ENCODE measurements around the gene CST9. TPM values are rescaled to one million over a fixed set of nuclear protein-coding genes. Genes with fewer than 3 reads are reported as not detected.

Gene CST9
- total and polyA plus RNA-seq, 2 of the 13 experiments (the other 11 are each of a cell fraction or from before 2014, with no cell fraction given), result 0.07 TPM; not detected in 1

DNA sequence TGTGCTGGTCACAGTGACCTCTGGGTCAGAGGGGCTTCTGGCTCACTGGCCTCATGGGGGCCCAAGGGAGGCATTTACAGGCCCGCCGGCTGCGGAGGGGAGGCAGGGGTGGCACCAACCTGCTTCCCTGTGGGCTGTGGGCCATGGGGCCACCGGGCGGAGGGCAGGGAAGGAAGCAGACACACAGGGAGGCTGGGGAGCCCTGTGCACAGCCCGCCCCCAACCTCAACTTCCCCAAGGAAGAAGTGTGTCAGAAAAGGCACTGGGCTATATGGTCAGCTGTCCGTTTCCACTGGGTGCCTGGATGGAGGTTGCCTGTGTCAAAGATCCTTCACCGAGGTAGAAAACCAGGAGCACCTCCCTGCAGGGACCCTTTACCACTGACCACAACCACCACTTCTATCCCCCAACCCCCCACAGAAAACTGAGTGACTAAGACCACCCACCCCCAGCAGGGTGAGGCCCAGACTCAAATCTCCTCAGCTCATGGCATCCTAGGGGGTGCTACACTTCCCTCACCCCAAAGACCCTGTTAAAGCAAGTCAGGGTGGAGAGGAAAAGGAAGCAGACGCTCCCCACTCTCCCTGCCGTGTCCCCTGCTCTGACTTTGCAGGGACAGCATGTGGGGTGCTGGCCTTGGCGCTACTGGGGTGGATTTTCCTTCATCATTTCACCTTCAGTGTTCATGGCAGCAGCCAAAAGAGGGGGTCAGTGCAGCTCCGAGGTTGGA, 26.4 kb upstream of the CST9 start:
- peaks cover 12 to 20% of the 10 kb centered on the region in 2 experiments for H3K36me3 ChIP-seq (replicated peaks in 1 of 2; ENCODE audit: control insufficient read depth in 1 of 2, insufficient read depth in 2 of 2, low read length in 2 of 2)
- H3K79me2 ChIP-seq (ENCODE audit: insufficient read depth, low read length), result peaks cover 23% of the 10 kb centered on the region
- ChIA-PET CTCF (ENCODE audit: low intra/inter-chr PET ratio, low total read pairs) (no interaction called here), POLR2A (interaction anchor here (1.3 to 18.0 kb wide), 3 partner anchors 9 to 28 kb away, joined by 4 to 543 read pairs (median 6); no protein-coding TSS in a partner anchor)
- no peak overlapping the region for H3K4me2 ChIP-seq (ENCODE audit: low read depth, low read length)
- H3K27me3 ChIP-seq (ENCODE audit: control insufficient read depth in 1 of 2, insufficient read depth in 2 of 2, low read length in 2 of 2), result no peaks in the 10 kb centered on the region; a peak in 1 of 5 replicates
- intact Hi-C loops (cut with micrococcal nuclease; ENCODE audit: unreplicated experiment) (no loop called here), in situ Hi-C loops (cut with HindIII; ENCODE audit: extremely low pct_ligation_motif_present, low pct_unique_long_range_greater_than_20kb) (loop anchor here (10.0 kb wide), 1 partner anchor 1057 kb away; no protein-coding TSS in a partner anchor)
- DNase-seq (ENCODE audit: low spot score) (no peak), ATAC-seq (no peak), FAIRE-seq (no peak)
- no TSS peak for BruUV-seq (replicated peaks)
- WGBS (ENCODE audit: low lambda C conversion rate), result 95% methylated on average over 12 of the region's 12 CpGs
- peaks cover 85% of the 10 kb centered on the region for H3K4me1 ChIP-seq (ENCODE audit: insufficient read depth, low read length)
- H3K27ac ChIP-seq (ENCODE audit: extremely low read length, insufficient read depth, low read length), result no peak overlapping the region
- H3K9me3 ChIP-seq (ENCODE audit: low read length), result no peaks in the 10 kb centered on the region
- H3K4me3 ChIP-seq (replicated peaks in 1 of 3; ENCODE audit: insufficient read depth in 1 of 3, low read depth in 2 of 3, low read length in 3 of 3), result no peak overlapping the region
- H2AFZ ChIP-seq (ENCODE audit: low read length), result no peak overlapping the region
- H3K9ac ChIP-seq (ENCODE audit: insufficient read depth, low read depth, low read length), result no peak overlapping the region
- H4K20me1 ChIP-seq (ENCODE audit: insufficient read depth, low read length), result peaks cover 15% of the 10 kb centered on the region; the same call in 1 of the 2 replicates
- TF ChIP-seq POLR2A (IDR thresholded peaks at IDR 0.05; ENCODE audit: insufficient read depth in 1 of 2, low read depth in 2 of 2, low read length in 2 of 2) (peak in 1 of 2 experiments; percentile 33; a peak in 2 of 4 replicates), RBM39 (IDR thresholded peaks at IDR 0.05; ENCODE audit: low read depth, low read length, poor library complexity, severe bottlenecking) (peak; percentile 26), NFIB (CRISPR knock-in tag; IDR thresholded peaks at IDR 0.05; ENCODE audit: borderline replicate concordance) (no peak), KDM2A (CRISPR knock-in tag; IDR thresholded peaks at IDR 0.05; ENCODE audit: borderline replicate concordance, low read depth) (0 out of 2 replicates have a peak, but pooled peaks have one; percentile 25), AKAP8 (CRISPR knock-in tag; IDR thresholded peaks at IDR 0.05) (0 out of 2 replicates have a peak, but pooled peaks have one; percentile 55), AGO1 (IDR thresholded peaks at IDR 0.05; ENCODE audit: low read depth, low read length, poor library complexity, severe bottlenecking) (peak; percentile 87)
- TF ChIP-seq, protein P1, sequence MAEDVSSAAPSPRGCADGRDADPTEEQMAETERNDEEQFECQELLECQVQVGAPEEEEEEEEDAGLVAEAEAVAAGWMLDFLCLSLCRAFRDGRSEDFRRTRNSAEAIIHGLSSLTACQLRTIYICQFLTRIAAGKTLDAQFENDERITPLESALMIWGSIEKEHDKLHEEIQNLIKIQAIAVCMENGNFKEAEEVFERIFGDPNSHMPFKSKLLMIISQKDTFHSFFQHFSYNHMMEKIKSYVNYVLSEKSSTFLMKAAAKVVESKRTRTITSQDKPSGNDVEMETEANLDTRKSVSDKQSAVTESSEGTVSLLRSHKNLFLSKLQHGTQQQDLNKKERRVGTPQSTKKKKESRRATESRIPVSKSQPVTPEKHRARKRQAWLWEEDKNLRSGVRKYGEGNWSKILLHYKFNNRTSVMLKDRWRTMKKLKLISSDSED (CRISPR knock-in tag; IDR thresholded peaks at IDR 0.05), result peak; percentile 65; the same call in 1 of the 2 replicates
- TF ChIP-seq, protein P2, sequence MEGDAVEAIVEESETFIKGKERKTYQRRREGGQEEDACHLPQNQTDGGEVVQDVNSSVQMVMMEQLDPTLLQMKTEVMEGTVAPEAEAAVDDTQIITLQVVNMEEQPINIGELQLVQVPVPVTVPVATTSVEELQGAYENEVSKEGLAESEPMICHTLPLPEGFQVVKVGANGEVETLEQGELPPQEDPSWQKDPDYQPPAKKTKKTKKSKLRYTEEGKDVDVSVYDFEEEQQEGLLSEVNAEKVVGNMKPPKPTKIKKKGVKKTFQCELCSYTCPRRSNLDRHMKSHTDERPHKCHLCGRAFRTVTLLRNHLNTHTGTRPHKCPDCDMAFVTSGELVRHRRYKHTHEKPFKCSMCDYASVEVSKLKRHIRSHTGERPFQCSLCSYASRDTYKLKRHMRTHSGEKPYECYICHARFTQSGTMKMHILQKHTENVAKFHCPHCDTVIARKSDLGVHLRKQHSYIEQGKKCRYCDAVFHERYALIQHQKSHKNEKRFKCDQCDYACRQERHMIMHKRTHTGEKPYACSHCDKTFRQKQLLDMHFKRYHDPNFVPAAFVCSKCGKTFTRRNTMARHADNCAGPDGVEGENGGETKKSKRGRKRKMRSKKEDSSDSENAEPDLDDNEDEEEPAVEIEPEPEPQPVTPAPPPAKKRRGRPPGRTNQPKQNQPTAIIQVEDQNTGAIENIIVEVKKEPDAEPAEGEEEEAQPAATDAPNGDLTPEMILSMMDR (CRISPR knock-in tag; IDR thresholded peaks at IDR 0.05), result 0 out of 2 replicates have a peak, but pooled peaks have one; percentile 12
- TF ChIP-seq, protein P3, sequence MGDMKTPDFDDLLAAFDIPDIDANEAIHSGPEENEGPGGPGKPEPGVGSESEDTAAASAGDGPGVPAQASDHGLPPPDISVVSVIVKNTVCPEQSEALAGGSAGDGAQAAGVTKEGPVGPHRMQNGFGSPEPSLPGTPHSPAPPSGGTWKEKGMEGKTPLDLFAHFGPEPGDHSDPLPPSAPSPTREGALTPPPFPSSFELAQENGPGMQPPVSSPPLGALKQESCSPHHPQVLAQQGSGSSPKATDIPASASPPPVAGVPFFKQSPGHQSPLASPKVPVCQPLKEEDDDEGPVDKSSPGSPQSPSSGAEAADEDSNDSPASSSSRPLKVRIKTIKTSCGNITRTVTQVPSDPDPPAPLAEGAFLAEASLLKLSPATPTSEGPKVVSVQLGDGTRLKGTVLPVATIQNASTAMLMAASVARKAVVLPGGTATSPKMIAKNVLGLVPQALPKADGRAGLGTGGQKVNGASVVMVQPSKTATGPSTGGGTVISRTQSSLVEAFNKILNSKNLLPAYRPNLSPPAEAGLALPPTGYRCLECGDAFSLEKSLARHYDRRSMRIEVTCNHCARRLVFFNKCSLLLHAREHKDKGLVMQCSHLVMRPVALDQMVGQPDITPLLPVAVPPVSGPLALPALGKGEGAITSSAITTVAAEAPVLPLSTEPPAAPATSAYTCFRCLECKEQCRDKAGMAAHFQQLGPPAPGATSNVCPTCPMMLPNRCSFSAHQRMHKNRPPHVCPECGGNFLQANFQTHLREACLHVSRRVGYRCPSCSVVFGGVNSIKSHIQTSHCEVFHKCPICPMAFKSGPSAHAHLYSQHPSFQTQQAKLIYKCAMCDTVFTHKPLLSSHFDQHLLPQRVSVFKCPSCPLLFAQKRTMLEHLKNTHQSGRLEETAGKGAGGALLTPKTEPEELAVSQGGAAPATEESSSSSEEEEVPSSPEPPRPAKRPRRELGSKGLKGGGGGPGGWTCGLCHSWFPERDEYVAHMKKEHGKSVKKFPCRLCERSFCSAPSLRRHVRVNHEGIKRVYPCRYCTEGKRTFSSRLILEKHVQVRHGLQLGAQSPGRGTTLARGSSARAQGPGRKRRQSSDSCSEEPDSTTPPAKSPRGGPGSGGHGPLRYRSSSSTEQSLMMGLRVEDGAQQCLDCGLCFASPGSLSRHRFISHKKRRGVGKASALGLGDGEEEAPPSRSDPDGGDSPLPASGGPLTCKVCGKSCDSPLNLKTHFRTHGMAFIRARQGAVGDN (CRISPR knock-in tag; IDR thresholded peaks at IDR 0.05), result peak; percentile 49
- TF ChIP-seq, protein P4, sequence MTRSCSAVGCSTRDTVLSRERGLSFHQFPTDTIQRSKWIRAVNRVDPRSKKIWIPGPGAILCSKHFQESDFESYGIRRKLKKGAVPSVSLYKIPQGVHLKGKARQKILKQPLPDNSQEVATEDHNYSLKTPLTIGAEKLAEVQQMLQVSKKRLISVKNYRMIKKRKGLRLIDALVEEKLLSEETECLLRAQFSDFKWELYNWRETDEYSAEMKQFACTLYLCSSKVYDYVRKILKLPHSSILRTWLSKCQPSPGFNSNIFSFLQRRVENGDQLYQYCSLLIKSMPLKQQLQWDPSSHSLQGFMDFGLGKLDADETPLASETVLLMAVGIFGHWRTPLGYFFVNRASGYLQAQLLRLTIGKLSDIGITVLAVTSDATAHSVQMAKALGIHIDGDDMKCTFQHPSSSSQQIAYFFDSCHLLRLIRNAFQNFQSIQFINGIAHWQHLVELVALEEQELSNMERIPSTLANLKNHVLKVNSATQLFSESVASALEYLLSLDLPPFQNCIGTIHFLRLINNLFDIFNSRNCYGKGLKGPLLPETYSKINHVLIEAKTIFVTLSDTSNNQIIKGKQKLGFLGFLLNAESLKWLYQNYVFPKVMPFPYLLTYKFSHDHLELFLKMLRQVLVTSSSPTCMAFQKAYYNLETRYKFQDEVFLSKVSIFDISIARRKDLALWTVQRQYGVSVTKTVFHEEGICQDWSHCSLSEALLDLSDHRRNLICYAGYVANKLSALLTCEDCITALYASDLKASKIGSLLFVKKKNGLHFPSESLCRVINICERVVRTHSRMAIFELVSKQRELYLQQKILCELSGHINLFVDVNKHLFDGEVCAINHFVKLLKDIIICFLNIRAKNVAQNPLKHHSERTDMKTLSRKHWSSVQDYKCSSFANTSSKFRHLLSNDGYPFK (CRISPR knock-in tag; IDR thresholded peaks at IDR 0.05; ENCODE audit: borderline replicate concordance), result no peak
- TF ChIP-seq, protein P5, sequence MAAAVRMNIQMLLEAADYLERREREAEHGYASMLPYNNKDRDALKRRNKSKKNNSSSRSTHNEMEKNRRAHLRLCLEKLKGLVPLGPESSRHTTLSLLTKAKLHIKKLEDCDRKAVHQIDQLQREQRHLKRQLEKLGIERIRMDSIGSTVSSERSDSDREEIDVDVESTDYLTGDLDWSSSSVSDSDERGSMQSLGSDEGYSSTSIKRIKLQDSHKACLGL (CRISPR knock-in tag; IDR thresholded peaks at IDR 0.05), result 0 out of 2 replicates have a peak, but pooled peaks have one; percentile 36

Data from HepG2 (cell line).